ENCODE data around the gene TTC34. TPM values are rescaled to one million over a fixed set of nuclear protein-coding genes. Genes with fewer than 3 reads are reported as not detected.

TTC34 gene
- total RNA-seq, 1 experiment from 2014 or later, result 0.92 TPM

- H4K5ac ChIP-seq (ENCODE audit: insufficient read length, low read depth, low read length), result no peak overlapping the region
- H3K36me3 Mint-ChIP-seq (ENCODE audit: insufficient read depth in 1 of 3, low read depth in 3 of 3), result peaks cover 0 to 10% (median 7%) of the 10 kb centered on the region in 3 experiments; a peak in 5 of 7 replicates
- peaks cover 2% of the 10 kb centered on the region for H4K20me1 ChIP-seq (ENCODE audit: control insufficient read depth, insufficient read depth, insufficient read length)
- H3K27me3 ChIP-seq (ENCODE audit: insufficient read depth, low read length), result peaks cover 22% of the 10 kb centered on the region; the same call in 1 of the 2 replicates
- no peak overlapping the region for H3K27ac ChIP-seq (ENCODE audit: insufficient read length, low read depth, low read length)
- H3K79me2 ChIP-seq (ENCODE audit: insufficient read depth, low read length), result no peaks in the 10 kb centered on the region
- peak overlapping the region in 1 of 2 experiments; percentile 66; a peak in 2 of 5 replicates for H3K4me3 Mint-ChIP-seq
- TF ChIP-seq, protein P1, sequence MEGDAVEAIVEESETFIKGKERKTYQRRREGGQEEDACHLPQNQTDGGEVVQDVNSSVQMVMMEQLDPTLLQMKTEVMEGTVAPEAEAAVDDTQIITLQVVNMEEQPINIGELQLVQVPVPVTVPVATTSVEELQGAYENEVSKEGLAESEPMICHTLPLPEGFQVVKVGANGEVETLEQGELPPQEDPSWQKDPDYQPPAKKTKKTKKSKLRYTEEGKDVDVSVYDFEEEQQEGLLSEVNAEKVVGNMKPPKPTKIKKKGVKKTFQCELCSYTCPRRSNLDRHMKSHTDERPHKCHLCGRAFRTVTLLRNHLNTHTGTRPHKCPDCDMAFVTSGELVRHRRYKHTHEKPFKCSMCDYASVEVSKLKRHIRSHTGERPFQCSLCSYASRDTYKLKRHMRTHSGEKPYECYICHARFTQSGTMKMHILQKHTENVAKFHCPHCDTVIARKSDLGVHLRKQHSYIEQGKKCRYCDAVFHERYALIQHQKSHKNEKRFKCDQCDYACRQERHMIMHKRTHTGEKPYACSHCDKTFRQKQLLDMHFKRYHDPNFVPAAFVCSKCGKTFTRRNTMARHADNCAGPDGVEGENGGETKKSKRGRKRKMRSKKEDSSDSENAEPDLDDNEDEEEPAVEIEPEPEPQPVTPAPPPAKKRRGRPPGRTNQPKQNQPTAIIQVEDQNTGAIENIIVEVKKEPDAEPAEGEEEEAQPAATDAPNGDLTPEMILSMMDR (conservative IDR thresholded peaks at IDR 0.05), result no peak
- no peak overlapping the region for H4K91ac ChIP-seq (ENCODE audit: insufficient read length, low read depth, low read length)
- no peak overlapping the region for H2BK20ac ChIP-seq (ENCODE audit: low read depth, low read length, poor library complexity, severe bottlenecking)
- H2AFZ ChIP-seq (ENCODE audit: low read length), result no peak overlapping the region
- no peak for DNase-seq
- no peak overlapping the region for H2BK5ac ChIP-seq (ENCODE audit: insufficient read length, low read length)
- no peak overlapping the region for H3T11ph ChIP-seq (ENCODE audit: low read length)
- H3K14ac ChIP-seq (ENCODE audit: insufficient read depth, low read length), result no peak overlapping the region
- no peak overlapping the region for H2BK15ac ChIP-seq (ENCODE audit: low read depth, low read length)
- peaks cover 82% of the 10 kb centered on the region for H3K27me3 Mint-ChIP-seq (ENCODE audit: low read depth)
- no peak overlapping the region for H3K18ac ChIP-seq (ENCODE audit: insufficient read length, low read depth, low read length)
- H3K23ac ChIP-seq (ENCODE audit: insufficient read length, low read depth, low read length), result no peak overlapping the region
- peak overlapping the region; percentile 18 for H3K4me2 ChIP-seq (ENCODE audit: insufficient read depth, insufficient read length, low read length)
- no peaks in the 10 kb centered on the region for H3K4me1 ChIP-seq (ENCODE audit: insufficient read depth, low read length)
- WGBS (ENCODE audit: extremely low coverage, insufficient read length, low lambda C conversion rate), result no CpG with 5 or more reads among the region's 46 CpGs
- H3K9ac ChIP-seq (ENCODE audit: extremely low read depth, insufficient read length, low read length), result no peak overlapping the region
- no peaks in the 10 kb centered on the region for H3K79me1 ChIP-seq (ENCODE audit: insufficient read depth, low read depth, low read length, poor library complexity, severe bottlenecking)
- H3K4ac ChIP-seq (ENCODE audit: low read depth, low read length), result no peak overlapping the region
- H4K8ac ChIP-seq (replicated peaks; ENCODE audit: insufficient read length, low read depth, low read length), result no peak overlapping the region
- H2BK12ac ChIP-seq (ENCODE audit: insufficient read length, low read depth, low read length), result no peak overlapping the region
- H2AK5ac ChIP-seq (ENCODE audit: insufficient read length, low read length), result no peak overlapping the region
- peaks cover 10 to 13% of the 10 kb centered on the region in 2 experiments; a peak in 4 of 5 replicates for H3K9me3 Mint-ChIP-seq
- H3K23me2 ChIP-seq (ENCODE audit: insufficient read length, low read depth, low read length, poor library complexity, severe bottlenecking), result peaks cover 3% of the 10 kb centered on the region
- no peak overlapping the region for H2BK120ac ChIP-seq (ENCODE audit: low read depth, low read length, poor library complexity, severe bottlenecking)
- H3K9me3 ChIP-seq (ENCODE audit: control insufficient read depth, low read depth, low read length), result no peaks in the 10 kb centered on the region
- H3K56ac ChIP-seq (ENCODE audit: insufficient read length, low read depth, low read length), result no peak overlapping the region
- peaks cover 14 to 30% of the 10 kb centered on the region in 2 experiments for H3K4me1 Mint-ChIP-seq
- H3K27ac Mint-ChIP-seq, result no peak overlapping the region
These were observed 173.1 kb downstream of the TTC34 start for GRCh38 chr1:2628191-2628932.

Measured in H9 (cell line).